NCI-H748 (cell line): ENCODE data around the gene MAP2K6.

Source experiments
- DNase-seq: peaks from one replicate; lab custom pipeline; 2025; ENCODE audit not compliant: unreplicated experiment; lab: John Stamatoyannopoulos, UW

MAP2K6 gene

DNA sequence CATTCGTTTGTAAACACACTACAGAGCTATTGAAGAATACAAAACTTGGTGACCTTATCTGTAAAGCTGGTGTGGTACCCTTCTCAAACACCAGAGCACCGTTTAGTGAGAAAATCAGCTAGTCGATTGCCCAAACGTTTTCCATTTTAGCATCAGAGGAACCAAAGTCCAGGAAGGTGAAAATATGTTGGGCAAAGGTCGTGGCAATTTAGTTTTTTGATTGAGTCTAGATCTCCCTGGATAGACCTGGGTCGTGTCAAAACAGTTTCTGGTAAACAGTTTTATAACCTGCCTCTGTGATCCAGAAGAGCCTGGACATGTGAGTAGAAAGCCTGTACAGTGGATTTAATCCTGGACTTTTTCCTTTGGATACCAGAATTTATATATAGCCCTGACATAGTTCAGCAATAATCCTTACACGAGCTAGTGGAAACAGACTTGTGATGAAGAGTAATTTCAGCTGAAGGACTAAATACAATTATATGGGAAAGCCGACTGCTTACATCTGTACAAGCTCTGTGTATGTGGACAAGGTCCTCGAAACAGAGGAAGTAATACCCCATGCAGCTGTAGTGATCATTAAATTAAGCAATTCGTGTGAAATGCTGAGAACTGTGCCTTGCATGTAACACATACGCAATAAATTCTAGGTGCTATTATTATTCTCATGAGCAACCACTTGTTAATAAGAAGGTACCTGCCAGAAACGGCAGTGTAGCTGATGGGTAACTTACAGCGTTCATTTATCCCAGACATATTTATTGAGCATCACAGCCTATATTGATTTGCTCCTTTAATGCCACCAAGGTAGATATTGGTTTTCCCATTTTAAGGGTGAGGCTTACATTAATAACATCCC is 72.5 kb downstream of the MAP2K6 start:
- DNase-seq, result no peak

DNA sequence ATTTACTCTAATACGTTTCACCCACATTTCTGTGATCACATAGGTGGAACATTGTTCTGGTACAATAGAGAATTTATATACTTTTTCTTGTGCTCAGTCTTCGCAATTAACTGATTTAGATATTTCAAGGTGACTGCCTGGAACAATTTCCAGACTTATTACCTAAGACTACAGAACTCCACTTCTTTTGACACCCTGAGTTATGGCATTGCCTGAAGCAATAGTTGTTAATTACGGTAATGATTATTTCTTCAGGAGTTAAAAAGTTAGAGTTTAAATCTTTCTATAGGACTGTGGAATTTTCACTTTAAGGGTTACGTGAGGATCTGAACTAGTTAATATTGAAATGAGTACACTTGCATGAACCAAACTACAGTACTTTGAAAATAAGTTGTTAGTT is 74.8 kb downstream of the MAP2K6 start:
- DNase-seq, result no peak

DNA sequence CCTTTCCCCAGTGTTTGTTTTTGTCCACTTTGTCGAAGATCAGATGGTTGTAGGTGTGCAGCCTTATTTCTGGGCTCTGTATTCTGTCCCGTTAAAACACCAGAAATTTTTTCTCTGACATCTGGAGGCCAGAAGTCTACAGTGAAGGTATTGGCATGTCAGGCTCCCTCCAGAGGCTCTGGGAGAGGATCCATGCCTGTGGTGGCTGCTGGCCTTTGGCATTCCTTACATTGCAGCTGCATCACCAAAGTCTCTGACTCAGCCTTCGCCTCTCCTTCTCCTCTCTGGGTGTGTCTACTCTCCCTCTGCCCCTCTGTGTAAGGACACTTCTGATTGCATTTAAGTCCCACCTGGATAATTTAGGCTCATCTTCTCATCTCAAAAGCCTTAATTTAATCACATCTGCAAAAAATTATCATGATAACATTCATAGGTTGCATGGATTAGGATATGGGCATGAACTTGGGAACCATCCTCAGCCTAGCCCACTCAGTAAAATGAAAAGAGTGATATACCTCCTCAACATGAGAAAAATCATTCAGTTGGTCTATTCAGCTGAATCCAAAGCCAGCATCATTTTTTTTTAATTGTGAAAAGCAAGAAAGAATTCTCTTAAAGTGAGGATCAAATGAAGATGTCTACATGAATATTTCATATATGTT is 78.0 kb downstream of the MAP2K6 start:
- no peak for DNase-seq

DNA sequence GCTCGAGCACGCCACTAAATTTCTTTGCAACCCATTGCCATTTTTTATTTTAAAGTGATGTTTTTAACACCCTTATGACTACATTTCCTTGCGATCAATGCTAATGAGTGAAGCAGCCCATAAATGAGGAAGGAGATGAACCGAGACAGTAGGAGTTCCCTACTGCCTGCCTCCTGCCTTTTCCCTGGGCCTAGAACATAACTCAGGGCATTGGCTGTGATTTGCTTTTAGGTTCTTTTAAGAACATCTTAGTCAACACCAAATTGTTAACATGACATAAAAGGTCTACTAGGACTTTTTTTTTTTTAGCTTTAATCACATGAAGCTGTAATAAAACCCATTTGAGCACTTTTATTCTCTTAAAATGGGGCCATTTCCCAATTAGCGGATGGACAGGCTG is 81.3 kb downstream of the MAP2K6 start:
- DNase-seq, result no peak

DNA sequence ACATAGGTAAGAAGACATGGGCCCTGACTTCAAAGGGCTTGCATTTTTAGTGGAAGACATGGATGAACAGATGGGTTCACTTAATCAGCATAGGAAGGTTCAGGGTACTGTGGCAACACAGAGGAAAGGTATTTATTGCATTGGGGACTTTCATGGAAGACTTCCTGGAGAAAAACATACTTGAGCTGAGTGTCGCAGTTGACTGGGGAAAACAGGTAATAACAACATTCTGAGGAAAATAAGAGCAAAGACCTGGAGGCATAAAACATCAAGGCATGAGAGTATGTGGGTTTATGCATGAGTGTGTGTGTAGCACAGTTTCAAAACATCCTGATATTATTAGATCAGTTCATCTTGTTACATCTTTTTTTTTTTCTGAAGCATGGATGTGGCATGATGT is 82.7 kb downstream of the MAP2K6 start:
- DNase-seq, result no peak

DNA sequence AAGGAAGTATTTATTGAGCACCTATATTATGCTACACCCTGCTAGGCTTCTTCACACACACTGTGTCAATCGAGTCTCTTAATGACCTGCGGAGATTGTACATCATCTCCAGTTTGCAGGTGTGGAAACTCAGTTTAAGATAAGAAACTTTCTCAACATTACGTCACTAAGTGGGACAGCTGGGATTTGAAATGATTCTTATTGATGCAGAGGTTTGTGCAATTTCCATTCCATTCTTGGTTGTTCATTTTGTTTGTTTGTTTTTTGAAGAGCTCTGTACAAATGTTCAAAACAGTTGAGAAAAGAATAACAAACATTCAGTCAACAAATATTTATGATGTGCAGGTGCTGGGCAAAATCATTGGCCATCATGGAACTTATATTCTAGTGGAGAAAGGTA is 84.8 kb downstream of the MAP2K6 start:
- DNase-seq, result no peak

DNA sequence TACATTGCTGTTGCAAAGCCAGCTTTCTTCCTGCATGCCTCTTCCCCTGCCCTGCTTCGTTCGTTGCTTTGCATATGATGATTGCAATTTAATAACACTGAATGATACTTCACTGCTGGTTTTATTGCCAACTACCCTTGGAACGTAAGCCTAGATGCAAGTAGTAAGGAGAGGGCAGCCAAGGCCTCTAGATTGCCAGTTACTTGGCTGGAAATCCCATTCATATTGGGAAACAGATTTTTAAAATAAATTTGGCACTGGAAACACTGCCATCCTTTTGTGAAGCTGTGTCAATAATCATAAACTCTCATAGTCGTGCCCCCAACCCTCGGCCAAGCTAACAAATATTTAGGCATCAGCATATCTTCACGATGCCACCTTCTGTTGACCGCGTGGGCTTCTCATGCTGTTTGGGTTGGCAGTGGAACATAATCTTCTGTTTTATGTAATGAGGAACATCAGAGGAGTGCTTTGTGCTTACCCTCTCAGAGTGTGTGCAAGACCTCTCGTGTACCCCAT is 86.5 kb downstream of the MAP2K6 start:
- DNase-seq, result peak; percentile 9

DNA sequence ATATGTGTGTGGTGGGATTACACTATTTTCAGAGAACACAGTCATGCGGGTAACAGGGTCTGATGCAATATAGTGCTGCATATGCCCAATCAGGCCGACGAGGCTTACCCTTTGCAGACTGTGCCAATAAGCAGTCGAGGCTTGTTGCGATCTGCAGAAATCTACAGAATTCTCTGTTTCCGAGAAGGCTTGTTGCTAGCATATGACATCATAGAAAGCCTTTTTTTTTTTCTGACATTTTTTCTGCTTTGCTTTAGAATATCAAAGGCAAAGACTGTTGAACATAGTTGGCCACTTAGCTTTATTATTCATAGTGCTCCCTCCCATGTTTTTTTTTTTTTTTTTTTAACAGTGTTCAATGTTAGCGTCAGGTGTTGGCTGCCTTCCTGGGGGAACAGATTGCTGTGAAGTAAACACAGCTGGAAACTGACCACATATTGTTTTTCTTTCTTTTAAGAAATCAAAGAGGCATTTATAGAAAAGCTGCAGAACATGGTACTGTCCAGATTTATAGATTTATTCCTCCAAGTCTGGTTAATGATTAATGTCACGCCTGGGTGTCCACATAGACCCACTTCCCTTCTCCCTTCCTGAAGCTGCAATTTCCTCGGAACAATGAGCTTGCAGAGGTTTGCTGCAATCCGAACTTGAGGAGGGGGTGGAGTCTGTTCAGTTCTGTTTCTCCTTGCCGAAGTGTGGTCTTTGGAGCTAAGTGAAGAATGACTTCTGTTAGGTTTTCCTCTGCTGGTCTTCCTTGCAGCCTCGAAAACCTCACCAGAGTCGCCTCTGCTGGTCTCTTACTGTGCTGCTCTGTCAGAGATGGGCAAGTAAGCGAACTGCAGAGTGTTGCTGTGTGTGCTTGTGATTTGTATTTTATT is 87.3 kb downstream of the MAP2K6 start:
- DNase-seq, result peak; percentile 71

DNA sequence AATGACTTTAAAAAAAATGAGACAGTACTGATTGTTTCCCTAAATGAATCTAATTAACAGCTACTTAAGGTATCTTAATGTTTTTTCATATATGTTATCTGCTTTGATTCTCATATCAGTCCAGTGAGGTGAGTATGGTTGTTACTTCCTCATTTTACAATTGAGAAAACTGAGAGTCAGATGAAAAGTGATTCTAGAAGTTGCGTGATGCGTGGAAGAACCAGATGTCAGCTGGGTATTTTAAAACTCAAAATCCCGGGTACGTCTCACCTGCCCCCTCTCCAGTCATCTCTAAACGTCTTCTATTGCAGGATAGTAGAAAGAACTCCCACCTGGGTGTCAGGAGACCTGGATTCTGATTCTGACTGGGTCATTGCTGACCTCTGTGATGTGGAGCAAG is 89.2 kb downstream of the MAP2K6 start:
- DNase-seq, result no peak

DNA sequence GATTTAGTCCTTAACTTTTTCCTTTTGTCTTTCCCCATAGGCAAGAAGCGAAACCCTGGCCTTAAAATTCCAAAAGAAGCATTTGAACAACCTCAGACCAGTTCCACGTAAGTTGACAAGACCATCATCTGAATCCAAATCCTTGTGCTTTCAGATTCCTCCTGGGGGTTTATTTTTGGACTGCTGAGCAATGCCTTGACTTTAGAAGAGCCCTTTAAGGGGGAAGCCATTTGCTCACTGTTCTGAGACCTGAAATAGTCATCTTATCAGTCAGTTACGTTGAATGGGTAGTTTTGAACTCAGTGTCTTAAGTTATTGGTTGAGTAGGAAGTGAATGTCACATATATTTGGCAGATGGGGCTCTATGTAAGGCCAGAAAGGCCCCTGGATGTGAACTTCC is 91.2 kb downstream of the MAP2K6 start:
- DNase-seq, result no peak

DNA sequence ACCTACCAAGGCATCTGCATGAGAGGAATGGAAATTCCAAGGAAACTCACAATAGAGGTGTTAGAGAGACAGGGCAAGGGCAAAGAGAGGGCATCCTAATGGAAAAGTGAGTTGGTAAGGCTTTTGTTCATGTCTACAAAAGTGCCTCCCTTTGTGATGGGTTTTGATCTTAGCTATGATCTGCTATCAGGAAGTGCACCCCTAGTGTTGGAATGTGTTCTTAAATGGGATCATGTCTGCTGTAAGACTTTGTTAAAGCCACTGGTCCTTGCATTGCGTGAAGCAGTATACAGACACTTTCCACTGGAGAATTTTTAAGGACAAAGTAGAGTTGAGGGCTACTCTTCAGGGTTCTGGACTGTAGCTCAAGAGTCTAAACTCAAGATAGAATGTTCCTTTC is 92.0 kb downstream of the MAP2K6 start:
- peak; percentile 5 for DNase-seq

DNA sequence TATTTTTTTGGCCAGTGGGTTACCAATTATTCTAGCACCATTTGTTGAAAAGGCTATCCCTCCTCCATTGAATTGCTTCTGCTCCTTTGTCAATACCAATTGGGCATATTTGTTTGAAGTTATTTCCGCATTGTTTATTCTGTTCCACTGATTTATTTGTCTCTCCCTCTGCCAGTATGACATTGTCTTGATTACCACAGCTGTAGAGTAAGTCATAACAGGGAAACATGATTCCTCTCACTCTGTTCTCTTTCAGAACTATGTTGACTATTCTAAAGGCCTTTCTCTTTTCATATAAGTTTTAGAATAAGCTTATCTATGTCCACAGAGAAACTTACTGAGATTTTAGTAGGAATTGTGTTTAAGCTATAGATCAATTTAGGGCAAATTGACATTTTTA is 94.3 kb downstream of the MAP2K6 start:
- DNase-seq, result peak; percentile 24

DNA sequence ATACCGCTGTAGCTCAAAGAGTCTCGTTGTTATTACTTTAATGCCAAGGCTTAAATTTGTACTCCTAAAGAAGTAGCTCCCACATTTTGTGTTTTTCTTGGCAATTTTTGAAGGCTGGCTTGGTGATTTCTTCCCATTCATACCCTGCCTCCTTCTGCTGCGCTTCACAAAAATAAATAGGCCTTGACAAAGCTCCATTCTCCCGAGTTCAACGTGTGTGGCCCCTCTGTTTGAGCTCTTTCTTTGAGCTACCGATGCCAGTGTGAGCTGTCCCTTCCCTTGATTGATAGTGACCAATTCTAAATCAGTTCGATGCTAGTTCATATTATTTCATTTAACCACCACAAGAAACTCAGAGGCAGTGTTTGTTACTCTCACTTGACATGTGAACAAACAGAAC is 96.8 kb downstream of the MAP2K6 start:
- no peak for DNase-seq

DNA sequence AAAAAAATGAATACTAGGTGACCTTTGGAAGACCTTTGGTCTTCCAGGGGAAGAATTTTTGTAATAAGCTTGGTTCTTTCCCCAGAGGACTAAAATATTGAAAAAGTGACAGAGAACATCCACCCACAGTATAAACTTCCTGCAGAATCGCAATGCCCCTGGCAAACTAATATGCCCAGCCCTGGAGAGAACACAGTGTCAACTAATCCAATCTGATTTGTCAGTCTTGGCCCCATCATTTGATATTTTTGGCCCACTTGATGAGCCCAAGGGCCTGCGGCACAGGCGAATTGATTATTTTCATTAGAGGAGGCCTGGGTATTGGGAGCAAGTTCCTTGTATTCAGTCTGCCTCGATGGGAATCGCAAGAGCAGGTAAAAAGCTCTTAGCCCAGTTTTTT is 98.4 kb downstream of the MAP2K6 start:
- DNase-seq, result no peak

DNA sequence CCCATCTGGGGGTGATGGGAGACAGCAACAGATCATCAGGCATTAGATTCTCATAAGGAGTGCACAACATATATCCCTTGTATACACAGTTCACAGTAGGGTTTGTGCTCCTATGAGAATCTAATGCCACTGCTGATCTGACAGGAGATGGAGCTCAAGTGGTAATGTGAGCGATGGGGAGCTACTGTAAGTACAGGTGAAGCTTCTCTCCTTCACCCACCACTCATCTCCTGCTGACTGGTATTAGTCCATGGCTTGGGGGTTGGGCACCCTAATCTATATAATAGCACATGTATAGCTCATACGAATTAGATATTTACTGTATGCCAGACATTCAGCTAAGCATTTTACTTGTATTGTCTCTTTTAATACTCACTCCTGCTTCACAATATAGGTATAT is 101.7 kb downstream of the MAP2K6 start:
- no peak for DNase-seq

DNA sequence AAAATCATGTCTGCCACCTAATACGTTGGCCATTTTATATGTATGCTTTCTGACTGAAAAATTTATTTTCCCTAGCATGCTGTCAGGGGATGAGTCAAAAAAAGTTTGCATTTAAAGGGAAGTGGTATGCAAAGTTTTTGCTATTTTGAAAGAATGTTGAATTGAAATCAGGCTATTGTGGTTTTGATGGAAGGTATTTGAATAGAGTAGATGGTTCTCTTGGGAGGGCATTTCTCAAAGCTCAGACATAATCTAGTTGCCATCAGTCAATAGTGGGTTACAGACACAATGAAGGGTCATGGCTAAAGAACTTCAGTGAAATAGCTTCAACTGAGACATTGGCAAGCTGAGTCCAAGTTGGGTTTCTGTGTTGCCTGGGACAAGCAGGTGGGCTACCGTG is 102.4 kb downstream of the MAP2K6 start:
- DNase-seq, result no peak

DNA sequence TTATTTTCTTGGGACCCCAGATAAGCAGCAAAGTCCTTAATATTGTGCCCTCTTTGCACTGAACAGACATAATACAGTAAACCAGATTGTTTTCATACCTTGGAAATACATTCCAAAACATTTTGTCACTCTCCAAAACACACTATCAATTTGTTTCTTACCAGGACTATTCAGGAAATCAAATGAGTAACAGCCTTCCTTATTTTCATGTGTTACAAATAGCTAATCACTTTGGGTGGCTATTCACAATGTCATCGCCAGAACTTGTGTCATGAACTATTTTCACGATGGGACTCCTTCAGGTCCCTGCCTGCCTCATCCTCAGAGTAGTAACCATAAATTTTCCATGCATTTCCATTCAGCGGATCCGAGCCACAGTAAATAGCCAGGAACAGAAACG is 104.5 kb downstream of the MAP2K6 start:
- no peak for DNase-seq

DNA sequence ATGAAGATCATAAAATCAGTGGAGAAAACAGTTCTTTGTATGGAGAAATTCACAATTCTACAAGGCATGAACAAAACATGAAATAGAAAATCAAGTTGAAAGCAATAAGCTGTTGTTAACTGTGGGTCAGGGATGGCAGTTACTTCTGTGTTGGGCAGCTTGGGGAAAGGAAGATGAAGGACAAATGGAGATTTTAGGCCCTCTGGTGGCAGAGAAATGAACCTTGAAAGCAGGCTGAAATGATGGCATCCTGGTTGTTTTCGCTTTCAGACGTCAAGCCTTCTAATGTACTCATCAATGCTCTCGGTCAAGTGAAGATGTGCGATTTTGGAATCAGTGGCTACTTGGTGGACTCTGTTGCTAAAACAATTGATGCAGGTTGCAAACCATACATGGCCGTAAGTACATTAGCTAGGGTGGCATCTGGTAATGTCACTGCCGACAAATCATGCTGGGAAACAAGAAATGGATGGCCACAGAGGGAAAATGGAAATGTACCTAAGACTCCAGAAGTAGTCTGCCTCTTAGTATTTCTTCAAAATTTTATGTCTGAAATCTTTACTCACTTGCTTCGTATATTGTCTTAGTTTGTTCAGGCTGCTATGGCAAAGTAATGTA is 108.9 kb downstream of the MAP2K6 start:
- peak; percentile 58 for DNase-seq

DNA sequence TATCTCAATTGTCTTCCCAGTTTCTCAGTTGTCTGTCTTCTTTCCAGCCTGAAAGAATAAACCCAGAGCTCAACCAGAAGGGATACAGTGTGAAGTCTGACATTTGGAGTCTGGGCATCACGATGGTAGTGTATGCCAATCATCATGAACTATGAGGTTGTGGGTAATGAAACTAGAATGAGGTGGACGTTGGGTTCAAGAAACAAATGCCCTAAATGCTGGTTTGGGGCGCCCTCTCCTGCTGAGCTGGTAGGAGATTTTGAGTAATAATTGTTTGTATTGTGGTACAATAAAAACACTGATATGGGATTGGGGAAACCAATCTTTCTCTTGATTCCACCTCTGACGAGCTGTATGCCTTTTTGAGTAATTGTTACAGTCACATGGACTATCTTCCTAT is 110.4 kb downstream of the MAP2K6 start:
- DNase-seq, result no peak

DNA sequence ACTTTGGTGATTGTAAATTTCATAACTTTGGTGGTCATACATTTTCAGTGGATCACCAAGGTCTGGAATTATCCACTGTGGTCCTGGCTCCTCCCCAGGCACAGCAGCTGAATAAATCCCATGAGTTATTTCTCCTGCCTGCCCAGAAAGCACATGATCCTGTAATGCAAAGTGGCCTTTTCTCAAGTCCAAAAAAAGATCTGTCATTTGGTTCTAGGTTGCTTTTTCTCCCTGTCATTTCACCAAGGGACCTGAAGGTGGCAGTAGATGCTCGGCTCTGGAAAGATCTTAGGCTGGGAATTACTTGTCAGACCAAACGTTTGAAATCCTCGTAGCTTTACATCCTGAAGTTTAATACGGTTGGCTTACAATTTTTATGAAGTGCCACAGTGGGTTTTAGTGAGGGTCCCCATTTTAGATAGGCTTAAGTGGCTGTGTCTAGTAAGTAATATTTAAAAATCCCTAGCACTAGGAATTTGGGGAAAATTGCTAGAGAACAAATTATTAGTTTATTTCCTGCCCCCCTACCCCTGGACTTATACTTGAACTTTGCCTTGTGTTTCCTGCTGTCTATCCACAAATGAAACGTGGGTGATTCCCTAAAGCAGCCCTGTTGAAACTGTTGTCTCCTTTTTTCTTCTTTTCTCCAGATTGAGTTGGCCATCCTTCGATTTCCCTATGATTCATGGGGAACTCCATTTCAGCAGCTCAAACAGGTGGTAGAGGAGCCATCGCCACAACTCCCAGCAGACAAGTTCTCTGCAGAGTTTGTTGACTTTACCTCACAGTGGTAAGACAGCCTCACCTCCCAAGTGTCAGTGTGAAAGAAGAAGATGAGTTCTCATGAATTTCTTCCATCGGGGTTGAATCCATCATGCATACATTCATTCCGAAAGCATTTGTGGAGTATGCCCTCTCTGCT is 111.7 kb downstream of the MAP2K6 start:
- DNase-seq, result peak; percentile 57
